HG02763 (cell line): Measurements from ENCODE around the gene RPUSD1.
"Not testable (repeated sequence)": the region's sequence is repeated elsewhere in the genome, so short reads cannot be mapped to it uniquely, and the experiment has no call there.

ENCODE experiments used
- ATAC-seq: cut with Tn5 transposase; IDR thresholded peaks from one replicate; pipeline ENCODE4 v1.9.1; 2021; ENCODE audit warnings: mild to moderate bottlenecking, moderate library complexity; ENCODE audit not compliant: unreplicated experiment

The RPUSD1 gene

GRCh38 chr16:785563-786535 is 2.3 kb downstream of the RPUSD1 start:
- no peak for ATAC-seq

GRCh38 chr16:784431-784830 is 3.8 kb downstream of the RPUSD1 start:
- no peak for ATAC-seq

GRCh38 chr16:783404-784161 is 4.6 kb downstream of the RPUSD1 start:
- ATAC-seq, result no peak

- no peak for ATAC-seq
These were observed 5.3 kb downstream of the RPUSD1 start for GRCh38 chr16:782766-783403.

- ATAC-seq, result no peak
These were observed 5.9 kb downstream of the RPUSD1 start for GRCh38 chr16:782258-782657.

GRCh38 chr16:781346-782010 is 6.7 kb downstream of the RPUSD1 start:
- ATAC-seq, result no peak

- ATAC-seq, result no peak
These were observed 7.9 kb downstream of the RPUSD1 start for GRCh38 chr16:780296-780695.

GRCh38 chr16:779561-779960 is 8.6 kb downstream of the RPUSD1 start:
- ATAC-seq, result no peak

- ATAC-seq, result no peak
These were observed 9.2 kb downstream of the RPUSD1 start for GRCh38 chr16:778909-779527.

- no peak for ATAC-seq
These were observed 9.7 kb downstream of the RPUSD1 start for GRCh38 chr16:778447-778846.

GRCh38 chr16:777826-778225 is 10.4 kb downstream of the RPUSD1 start:
- no peak for ATAC-seq

- ATAC-seq, result no peak
These were observed 11.4 kb downstream of the RPUSD1 start for GRCh38 chr16:776824-777223.

GRCh38 chr16:776298-776697 is 11.9 kb downstream of the RPUSD1 start:
- not testable (repeated sequence) for ATAC-seq

- ATAC-seq, result no peak
These were observed 12.9 kb downstream of the RPUSD1 start for GRCh38 chr16:775236-775796.

- no peak for ATAC-seq
These were observed 13.8 kb downstream of the RPUSD1 start for GRCh38 chr16:774086-775001.

- ATAC-seq, result no peak
These were observed 15.2 kb downstream of the RPUSD1 start for GRCh38 chr16:772959-773358.

GRCh38 chr16:770411-770810 is 17.8 kb downstream of the RPUSD1 start:
- ATAC-seq, result no peak

- ATAC-seq, result no peak
These were observed 18.2 kb downstream of the RPUSD1 start for GRCh38 chr16:769934-770333.

- ATAC-seq, result no peak
These were observed 18.9 kb downstream of the RPUSD1 start for GRCh38 chr16:769184-769784.
